Esophagus squamous epithelium (tissue), 4 donors: ENCODE measurements around the gene TICRR.

ENCODE experiments used
- CTCF ChIP-seq, 6 experiments: fragments of 450-650 bp in 4 of 6; fragments of 200-600 bp in 2 of 6; sonication (generic) in 2 of 6; IDR thresholded peaks; one replicate each; pipeline ENCODE4 v1.5.1; 2016 to 2019; ENCODE audit warnings: antibody characterized with exemption in 6 of 6, mild to moderate bottlenecking in 4 of 6, moderate library complexity in 4 of 6
- POLR2A ChIP-seq, 4 donors: fragments of 450-650 bp; IDR thresholded peaks; one replicate each; pipeline ENCODE4 v1.6.1; 2017; ENCODE audit warnings: antibody characterized with exemption in 4 of 4, mild to moderate bottlenecking in 4 of 4, moderate library complexity in 3 of 4

DNA sequence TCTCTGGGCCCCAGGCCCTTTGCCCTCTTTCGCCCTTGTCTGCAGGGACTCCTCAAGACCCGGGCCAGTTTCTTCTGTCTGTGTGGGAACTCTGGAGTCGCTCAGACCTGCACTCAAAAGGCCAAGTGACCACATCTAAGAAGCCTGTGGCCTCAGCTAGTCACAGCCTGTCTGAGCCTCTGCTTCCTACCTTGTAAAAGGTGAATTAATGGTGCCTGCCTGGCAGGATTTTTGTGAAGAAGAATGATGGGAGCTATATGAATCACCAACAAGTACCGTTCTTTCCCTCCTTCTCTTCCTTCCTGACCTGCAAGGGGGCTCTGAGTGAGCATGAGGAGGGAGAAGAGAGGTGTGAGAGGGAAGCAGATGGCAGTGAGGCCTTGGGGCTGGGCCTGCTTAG, 96.4 kb downstream of the TICRR start:
- TF ChIP-seq CTCF (IDR thresholded peaks at IDR 0.05) (no peak), POLR2A (IDR thresholded peaks at IDR 0.05) (no peak)
